ENCODE measurements around the gene CRYBA1.
"Not testable (repeated sequence)": the region's sequence is repeated elsewhere in the genome, so short reads cannot be mapped to it uniquely, and the experiment has no call there.

Gene CRYBA1

DNA sequence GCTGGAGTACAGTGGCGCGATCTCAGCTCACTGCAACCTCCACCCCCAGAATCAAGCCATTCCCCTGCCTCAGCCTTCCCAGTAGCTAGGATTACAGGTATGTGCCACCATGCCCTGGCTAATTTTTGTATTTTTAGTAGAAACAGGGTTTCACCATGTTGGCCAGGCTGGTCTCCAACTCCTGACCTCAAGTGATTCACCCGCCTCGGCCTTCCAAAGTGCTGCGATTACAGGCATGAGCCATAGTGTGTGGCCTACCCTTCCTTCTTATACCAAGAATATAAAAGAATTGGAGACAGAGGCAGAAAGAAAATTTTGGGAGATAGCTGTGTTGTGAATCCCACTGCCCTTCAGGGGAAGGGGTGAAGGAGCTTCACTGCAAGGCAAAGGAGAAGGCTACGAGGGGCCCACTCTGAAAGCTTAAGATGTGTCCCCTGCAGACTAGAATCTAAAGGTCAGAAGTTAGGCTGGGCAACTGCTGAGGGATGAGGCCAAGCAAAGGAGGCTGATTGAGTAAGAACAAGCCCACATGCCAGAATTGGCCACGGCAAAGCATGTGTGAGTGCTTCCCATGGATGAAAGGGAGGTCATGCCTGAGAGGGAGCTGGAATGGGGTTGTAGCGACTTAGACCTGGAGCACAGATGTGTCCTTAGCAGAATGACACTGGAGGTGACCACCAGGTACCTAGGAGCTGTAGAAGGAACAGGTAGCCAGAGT, 8.4 kb upstream of the CRYBA1 start:
- DNase-seq (ENCODE audit: low spot score): peak; percentile 47

DNA sequence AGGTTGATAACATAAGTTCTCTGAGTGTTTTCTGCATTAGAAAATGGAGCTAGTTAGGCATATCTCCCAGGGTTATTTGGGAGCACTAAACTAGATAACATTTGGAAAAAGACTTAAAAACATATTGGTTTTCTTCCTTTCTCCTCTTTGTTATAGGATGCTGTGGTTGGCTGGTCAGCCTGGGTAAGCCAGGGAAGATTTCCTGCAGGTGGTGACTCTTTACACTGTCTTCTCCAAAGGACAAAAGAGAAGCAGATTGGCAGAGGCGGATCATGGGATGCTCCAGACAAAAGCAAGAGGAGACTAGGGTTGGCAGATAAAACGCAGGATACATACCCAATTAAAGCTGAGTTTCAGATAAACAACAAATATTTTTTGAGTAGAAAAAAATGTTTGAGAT, 6.2 kb upstream of the CRYBA1 start:
- no peak for DNase-seq (ENCODE audit: low spot score)

DNA sequence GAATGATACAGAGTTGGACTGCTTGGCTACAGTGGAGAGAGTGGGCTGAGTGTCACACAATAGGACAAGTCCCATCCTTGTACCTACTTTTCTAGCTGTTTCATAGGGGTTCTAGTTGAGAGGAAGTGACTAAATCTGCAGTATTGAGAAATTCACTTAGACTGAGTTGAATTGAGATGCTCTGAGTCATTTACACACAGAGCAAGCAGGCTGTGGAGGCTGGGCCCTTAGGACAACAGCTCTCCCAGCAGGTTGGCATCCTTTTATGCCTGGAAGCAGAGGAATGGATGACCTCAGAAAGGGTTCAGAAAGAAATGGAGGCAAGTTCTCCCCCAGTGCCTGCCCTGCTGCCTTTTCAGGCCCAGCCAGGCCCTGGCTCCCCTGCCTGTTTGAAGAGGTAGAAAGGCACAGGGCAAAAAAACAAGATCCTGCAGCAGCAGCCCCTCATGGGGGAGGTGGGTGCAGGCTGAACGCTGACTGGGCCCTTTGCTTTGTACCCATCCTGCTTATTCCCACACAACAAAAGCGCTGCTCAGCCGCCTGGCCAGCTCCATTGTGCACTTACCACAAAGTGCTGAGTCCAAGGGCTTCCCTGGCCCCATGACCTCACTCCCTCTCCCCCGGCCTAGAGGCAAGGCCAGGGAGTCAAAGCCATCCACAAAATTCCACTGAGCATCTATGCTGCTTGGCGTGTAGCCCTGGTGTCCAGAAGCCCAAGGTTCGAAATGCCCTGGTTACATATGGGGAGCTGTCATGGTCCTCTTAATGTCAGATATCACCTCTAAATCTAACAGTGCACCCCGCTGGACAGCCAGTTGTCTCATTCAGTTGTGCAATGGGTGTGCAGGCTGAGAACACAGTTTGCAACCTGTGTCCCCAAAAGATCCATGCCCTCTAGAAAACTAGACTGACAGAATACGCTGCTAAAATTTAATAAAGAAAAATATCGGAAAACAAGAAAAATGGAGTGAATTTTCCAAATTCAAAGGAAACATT, 5.4 kb upstream of the CRYBA1 start:
- peak; percentile 92 for DNase-seq (ENCODE audit: low spot score)

DNA sequence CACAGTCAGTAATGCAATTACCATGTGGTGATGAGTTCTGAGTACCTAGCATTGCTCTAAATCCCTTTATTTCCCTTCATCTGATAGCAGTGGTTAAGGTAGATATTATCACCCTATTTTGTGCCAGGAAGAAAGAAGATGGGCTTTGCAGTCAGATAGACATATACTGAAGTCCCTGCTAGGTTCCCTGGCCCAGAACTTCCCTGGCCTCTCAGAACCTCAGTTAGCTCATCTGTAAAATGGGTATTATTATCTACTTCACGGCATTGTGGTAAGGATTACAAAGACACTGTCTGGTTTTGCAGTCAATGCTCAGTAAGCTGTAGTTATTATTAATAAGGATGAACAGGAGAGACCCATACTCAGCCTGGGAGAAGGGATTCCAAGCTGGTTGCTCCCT, 4.6 kb upstream of the CRYBA1 start:
- DNase-seq (ENCODE audit: low spot score): no peak

DNA sequence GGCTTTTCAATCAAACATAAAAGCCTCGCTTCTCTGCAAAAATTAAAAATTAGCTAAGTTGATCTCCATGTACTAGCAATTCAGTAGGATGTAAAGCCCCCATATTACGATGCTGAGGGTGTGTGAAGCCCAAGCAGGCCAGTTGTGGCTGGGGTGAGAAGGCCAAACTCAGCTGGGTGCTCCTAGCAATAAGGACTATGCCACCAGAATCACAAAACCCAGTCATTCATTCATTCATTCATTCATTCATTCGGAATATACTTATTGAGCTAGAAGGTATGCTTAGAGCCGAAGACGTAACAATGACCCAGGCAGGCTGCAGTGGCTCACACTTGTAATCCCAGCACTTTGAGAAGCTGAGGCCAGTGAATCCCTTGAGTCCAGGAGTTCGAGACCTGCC, 3.9 kb upstream of the CRYBA1 start:
- DNase-seq (ENCODE audit: low spot score): no peak

DNA sequence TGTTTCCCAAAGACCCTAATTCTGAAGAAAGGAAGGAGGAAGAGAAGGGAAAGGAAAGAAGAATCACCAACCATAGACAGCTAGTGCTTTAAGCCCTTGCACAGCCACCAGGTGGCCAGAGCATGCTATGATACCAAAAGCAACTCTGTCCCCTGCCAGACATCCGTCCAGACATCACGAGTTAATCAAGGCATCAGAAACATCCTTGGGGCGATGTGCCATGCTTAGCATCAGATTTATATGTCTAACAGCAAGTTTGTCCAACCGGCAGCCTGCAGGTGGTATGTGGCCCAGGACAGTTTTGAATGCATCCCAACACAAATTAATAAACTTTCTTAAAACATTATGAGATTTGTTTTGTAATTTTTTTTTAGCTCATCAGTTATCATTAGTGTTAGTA, 2.9 kb upstream of the CRYBA1 start:
- DNase-seq (ENCODE audit: low spot score): peak; percentile 50

DNA sequence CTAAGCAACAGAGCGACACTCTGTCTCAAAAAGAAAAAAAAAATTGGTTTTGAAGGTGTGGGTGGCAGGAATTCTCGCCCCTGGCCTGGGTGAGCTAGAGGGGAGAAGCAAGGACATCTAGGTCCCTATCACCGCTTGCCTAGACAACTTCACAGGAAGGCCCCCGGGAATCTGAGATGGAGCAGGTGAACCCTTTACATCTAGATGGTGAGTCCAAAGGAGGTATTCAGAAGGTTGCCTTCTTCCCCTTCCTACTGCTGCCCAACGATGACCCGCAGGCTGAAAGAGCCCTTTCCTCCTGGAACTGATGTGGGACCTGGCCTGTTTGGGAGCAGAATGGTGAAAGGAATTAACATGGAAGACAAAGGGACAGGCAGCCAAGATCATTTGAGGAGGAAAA, 1.3 kb upstream of the CRYBA1 start:
- no peak for DNase-seq (ENCODE audit: low spot score)

DNA sequence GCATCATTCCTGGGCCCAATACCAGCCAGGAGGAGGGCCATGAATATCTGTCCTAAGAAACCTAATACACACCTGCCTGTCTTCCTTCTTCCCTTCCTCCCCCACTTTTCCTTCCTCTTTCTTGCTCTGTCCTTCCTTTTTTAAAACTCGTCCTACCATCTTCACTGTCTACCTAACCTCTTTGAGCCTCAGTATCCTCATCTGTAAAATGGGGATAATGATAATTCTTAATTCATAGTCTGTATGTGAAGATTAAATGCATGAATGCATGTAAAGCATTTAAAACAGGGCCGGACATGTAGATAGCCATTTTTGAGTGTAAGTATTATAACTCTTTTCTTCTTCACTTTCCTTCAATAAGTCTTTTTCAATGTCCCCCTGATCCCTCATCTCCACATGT, 560 bp downstream of the CRYBA1 start:
- no peak for DNase-seq (ENCODE audit: low spot score)

DNA sequence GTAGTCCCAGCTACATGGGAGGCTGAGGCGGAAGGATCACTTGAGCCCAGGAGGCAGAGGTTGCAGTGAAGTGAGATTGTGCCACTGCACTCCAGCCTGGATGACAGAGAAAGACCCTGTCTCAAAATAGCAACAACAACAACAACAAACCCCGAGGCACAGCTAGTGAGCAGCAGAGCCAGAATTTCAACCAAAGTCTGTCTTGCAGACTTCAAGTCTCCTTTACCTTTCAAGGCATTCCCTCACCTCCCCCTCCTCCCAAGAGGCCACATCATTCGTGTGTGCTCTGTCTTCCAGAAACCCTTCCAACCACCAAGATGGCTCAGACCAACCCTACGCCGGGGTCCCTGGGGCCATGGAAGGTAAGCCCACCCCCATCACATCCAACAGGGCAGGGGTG, 2.2 kb downstream of the CRYBA1 start:
- DNase-seq (ENCODE audit: low spot score): no peak

DNA sequence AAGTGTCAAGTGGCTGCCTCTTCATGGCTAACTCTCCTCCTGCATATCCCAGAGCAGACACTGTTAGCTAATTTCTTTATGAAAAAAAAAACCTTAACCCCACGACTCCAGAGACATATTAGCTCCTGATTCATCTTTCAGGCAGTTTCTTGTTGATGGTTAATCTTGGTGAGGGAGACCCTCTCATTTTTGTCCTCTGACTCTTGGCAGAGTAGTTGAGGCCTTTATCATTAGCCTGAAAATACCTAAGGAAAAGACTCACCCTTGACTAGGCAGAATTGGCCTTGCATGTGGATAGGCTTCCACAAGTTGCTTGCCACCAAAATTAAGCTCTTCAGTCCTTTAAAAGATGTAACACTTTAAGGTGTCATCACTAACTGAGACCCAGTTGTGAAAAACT, 4.0 kb downstream of the CRYBA1 start:
- DNase-seq (ENCODE audit: low spot score): peak; percentile 36

DNA sequence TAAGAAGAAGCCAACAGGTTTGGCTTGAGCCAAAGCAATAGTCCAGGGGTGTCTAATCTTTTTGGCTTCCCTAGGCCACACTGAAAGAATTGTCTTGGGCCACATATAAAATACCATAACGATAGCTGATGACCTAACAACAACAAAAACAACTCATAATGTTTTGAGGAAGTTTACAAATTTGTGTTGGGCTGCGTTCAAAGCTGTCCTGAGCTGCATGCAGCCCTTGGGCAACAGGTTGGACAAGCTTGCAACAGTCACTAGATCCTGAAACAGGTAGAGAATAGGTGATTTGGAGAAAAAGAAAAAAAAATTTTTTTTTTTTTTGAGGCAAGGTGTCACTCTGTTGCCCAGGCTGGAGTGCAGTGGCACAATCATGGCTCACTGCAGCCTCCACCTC, 4.5 kb downstream of the CRYBA1 start:
- DNase-seq (ENCODE audit: low spot score): no peak

DNA sequence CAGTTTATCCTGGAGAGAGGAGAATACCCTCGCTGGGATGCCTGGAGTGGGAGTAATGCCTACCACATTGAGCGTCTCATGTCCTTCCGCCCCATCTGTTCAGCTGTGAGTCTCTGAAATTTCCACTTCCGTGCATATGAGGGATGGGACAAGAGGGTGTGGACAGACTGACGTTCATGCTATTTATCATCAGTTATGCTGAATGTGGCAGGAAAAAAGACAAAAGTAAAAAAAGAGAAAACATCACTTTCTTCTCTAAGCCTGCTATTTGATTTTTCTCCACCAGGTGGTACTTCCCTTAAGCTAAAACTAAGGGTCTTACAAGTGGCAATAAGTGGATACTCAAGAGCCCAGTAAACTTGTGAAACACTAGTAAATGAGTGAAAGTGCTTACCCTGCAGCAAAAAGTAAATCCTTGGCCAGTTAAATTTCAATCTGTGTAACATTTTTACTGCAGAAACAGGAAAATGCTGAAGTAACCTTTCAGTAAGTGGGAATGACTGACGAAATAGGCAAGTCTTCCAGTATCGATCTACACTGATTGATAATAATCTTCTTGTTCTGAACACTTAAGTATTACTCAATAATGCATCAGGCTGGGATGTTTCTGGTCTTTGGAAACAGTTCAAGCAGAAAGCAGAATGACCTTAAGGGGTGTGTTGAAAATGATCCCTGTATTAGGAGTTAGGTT, 5.6 kb downstream of the CRYBA1 start:
- peak; percentile 32 for DNase-seq (ENCODE audit: low spot score)

DNA sequence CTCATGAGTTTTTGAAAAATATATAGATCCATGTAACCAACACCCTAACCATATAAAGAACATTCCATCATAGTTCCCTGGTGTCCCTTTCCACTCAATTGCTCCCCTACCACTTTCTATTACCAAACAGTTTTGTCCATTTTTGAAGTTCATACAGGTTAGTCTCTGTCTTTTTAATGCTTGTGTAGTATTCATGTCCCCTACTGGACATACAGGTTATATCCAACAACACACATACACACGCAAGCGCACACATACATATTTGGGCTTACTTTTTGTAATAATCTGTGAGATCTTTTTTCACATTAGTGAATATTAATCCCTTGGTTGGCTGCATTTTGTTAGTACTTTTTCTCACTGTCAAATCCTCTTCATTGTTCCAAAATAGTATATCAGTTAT, 6.4 kb downstream of the CRYBA1 start:
- DNase-seq (ENCODE audit: low spot score): no peak

DNA sequence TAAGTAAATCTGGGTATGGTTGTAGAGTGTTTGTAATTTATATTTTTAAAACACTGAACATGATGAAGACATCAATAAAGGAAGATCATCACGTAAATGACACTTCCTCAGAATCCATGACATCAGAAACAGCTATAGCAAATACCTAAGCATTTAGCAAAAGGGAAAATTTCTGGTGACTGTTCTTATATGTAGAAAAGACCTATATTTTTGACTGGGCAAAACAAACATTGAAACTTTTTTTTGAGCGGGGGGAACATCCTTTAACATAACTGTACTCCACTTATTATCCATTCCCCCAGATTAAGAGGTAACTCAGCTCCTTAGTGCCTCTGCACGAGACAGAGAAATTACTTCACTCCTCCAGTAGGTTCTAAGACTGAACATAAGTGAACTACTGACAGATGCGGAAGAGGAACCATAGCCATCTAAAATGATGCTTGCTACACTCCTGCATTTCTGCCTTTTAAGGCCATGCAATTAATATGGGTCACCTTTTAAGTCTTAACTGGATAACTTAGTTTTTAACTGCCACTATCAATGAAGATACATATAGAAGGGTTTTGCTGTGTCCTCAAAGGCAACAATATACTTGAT, 9.4 kb downstream of the CRYBA1 start:
- no peak for DNase-seq (ENCODE audit: low spot score)

DNA sequence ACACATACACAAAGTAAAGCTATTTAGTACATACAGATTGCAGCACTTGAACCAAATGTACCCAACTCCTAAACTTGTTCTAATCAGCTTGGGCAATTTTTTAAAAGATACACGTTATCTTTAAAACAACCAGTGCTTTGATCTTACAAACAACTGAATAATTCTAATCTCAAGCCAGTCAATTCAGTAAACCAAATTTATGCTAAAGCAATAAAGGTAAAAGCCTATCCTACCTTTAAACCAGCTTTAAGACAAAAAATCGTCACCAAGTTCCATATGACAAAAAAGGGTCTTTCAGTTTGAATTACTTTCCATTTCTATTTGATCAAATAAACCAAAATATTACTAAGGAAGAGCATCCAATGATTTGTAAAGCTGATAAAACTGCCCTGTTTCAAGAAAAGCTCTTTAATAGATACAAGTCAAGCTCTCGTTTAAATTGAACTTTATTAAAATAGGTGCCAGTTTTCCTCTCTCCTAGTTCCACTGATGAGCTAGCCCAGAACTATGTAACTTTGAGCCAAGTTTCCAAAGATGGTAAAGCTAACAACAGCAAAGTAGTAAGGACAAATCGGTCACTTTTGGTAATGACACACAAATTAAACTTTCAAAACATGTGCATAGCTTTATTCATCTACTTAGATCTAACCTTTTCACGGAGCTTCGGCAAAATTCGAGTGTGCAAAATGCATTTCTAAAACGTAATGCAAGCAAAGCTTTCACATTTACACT, 10.2 kb downstream of the CRYBA1 start:
- no peak for DNase-seq (ENCODE audit: low spot score)

DNA sequence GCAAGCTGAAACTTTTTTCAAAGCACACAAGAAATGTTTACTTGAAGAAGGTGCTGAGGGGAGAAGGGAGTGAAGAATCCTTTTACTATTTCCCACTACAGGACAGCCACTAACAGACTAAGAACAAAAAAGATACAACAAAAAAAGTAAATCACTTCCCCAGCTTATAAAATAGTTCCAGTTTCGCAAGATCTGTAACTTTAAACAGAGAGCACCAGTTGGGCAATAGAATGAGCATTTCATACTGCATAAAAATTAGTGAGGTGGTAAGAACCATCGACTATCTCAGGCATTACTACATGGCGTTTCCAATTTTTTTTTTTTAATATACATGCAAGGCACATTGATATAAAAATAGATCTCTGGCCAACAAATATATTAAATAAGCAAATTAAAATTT, 11.1 kb downstream of the CRYBA1 start:
- DNase-seq (ENCODE audit: low spot score): no peak

DNA sequence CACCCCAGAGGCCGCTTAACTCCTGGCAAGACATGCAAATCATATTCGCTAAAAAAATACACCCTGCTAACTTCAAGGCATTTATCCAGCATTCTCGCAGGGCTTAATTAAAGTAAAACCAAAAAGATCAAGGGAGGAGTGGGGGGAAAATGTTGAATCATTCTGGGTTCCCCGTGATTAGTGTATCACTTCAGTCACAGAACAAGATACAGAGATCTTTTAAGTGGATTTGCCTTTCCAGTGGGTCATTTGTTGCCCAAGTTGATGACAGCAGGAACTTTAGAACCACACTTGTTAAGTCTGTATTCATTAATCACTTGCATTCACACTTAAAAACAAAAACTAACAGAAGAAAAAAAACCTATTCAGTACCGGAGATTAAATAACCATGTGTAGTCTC, 17.3 kb downstream of the CRYBA1 start:
- no peak for DNase-seq (ENCODE audit: low spot score)

DNA sequence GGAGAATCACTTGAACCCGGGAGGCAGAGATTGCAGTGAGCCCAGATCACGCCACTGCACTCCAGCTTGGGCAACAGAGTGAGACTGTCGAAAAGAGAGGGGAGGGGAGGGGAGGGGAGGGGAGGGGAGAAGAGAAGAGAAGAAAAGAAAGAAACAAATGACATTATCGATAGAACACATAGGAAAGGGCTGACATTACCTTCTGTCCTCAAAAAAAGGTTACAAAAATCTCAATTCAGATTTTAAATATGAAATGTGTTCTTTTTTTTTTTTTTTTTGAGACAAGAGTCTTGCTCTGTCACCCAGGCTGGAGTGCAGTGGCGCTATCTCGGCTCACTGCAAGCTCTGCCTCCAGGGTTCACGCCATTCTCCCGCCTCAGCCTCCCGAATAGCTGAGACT, 25.3 kb downstream of the CRYBA1 start:
- not testable (repeated sequence) for DNase-seq (ENCODE audit: low spot score)

DNA sequence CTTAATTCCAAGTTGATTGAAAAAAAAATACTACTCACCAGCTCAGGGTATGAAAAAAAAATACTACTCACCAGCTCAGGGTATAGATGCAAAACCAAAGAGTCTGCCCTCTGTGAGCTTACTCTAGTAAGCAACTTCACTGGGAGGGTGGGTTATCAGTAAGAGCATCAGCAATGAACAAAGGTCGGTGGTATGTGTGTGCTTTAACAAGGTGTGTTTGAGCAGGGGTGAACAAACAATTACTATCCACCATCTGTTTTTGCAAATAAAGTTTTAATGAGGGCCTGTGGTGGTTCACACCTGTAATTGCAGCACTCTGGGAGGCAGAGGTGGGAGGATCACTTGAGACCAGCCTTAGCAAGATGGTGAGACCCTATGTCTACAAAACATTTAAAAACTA, 27.3 kb downstream of the CRYBA1 start:
- no peak for DNase-seq (ENCODE audit: low spot score)

DNA sequence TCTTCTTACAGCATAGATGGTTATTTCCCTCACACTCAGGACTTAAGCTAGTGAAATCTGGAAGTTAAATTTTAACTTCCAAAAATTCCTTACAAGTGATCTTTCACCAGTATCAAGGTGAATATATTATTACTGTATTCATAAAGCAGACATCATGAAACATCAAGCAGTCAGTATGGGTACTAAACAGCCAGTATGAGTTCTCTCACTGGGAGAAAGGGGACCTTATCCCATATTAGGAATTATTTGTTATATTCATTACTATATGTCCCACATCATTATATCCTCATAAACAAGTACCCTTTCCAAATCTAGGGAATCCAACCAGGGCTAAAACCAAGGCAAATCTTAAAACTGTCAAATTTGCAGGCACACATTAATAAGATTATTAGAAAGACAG, 32.0 kb downstream of the CRYBA1 start:
- no peak for DNase-seq (ENCODE audit: low spot score)

DNA sequence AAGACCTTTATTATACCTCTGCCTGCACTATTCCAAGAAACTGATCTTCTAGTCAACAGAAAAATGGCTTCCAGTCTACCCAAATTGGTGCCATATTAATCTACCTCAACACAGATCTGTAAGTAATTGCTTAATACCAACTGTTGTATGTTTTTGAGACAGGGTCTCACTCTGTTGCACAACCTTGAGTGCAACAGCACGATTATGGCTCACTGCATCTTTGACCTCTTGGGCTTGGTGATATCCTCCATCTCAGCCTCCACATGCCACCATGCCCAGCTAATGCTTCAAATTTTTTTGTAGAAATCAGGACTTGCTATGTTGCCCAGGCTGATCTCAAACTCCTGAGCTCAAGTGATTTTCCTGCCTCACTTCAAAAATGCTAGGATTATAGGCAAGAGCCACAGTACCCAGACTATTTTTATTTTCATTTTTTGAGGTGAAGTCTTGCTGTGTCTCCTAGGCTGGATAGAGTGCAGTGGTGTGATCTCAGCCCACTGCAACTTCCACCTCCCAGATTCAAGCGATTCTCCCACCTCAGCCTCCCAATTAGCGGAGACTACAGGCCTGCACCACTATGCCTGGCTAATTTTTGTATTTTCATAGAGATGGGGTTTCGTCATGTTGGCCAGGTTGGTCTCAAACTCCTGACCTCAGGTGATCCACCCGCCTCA, 32.9 kb downstream of the CRYBA1 start:
- no peak for DNase-seq (ENCODE audit: low spot score)

Data from AG20443 (cell line).